Measurements from ENCODE around the gene ZFYVE28.

The ZFYVE28 gene

DNA sequence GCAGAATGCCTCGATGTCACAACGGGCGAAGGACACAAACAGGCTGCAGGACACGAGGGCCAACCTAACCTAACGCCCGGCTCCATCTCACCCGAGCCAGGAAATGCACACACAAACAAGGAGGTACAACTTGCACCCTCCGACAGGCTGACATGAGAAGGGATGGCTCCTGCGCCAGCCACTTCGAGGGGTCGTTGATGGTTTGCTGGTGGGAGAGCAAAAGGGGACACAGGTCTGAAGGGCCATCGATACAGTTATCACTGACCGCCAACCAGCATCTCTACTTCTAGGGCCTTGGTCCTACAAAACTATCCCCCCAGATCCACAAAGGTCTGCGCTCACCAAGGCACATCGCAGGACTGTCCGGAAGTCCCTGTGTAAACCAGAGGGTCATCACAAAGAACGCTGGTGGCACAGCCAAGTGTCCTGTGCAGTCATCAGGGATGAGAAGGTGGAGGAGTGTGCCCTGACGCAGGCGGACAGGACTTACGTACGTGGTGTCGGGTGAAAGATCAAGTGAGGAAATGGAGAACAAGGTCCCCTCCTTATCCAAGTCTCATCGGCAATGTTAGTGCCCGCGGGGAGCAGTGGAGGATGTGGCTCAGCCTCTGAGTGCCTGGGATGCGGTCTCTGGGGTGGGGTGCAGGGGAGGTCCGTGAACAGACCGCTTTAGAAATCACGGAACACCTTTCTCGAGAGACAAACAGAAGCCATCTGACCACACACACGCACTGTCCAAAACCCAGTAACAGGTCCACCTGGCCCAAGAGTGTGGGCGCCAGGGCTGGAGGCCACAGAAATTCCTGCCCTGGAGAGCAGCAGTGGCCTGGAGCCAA is 163.6 kb downstream of the ZFYVE28 start:
- DNase-seq, result no peak

DNA sequence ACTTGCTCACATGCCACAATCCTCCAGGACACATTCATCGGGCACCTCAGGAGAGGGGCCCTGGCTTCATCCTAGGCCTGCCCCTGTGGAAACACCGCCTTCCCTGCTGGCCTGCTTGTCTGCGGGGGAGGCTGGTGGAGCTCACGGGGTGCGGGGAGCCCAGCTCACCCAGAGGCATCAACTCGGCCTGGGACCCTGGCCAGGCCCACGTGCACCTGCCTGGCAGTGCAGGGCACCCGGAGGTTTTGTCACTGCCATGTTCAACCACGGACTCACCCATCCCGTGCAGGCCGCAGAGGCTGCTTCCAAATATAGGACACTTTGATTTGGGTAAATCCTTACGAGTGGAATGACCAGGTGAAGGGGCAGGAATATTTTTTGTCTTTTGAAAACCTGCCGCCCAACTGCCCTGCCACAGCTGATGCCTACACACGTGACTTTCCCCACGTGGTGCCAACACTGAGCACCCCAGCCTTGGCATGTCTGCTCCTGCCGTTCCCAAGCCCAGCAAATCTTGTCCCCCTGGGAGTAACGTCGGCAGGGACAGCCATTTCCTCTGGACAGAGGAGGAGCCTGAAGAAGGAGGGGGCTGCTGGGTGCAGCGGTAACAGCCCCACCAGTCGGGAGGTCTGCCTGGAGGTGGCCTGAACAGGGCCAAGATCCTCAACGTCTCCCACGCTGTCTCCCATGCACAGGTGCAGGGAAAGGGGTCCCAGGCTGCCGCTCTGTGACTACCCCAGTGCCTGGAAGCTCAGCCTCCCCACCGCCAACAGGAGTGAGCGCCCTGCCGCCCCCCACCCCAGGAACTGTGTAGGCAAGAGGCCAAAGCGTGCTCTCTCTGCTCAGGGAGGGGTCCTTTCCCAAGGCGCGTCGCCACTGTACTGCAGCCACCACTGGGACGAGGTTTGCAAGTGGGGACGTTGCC is 165.0 kb downstream of the ZFYVE28 start:
- DNase-seq, result no peak

DNA sequence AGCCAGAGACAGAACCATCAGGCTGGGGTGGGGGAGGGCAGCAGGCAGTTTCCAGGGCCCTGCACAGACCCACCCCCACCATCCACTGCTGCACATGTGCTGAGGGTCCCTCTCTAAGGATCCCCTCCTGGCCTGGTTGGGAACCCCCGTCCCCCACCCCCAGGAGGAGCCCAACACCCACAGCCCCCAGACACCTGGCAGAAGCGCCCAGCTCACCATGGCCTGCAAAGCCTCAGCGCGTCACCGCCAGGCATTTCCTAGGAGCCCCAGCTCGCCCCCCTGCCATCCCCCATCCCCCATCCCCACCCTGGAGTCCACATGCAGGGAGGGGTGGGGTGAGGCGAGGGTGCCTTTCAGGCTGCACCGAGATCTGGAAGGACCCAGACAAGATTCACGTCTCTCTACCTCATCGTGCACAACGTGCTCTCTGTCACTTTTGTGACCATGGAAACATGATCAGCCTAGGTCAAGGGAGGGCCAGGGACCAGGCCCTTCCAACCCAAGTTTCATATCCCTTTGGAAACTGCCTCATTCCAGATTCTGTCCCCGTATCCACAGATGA is 165.8 kb downstream of the ZFYVE28 start:
- no peak for DNase-seq

DNA sequence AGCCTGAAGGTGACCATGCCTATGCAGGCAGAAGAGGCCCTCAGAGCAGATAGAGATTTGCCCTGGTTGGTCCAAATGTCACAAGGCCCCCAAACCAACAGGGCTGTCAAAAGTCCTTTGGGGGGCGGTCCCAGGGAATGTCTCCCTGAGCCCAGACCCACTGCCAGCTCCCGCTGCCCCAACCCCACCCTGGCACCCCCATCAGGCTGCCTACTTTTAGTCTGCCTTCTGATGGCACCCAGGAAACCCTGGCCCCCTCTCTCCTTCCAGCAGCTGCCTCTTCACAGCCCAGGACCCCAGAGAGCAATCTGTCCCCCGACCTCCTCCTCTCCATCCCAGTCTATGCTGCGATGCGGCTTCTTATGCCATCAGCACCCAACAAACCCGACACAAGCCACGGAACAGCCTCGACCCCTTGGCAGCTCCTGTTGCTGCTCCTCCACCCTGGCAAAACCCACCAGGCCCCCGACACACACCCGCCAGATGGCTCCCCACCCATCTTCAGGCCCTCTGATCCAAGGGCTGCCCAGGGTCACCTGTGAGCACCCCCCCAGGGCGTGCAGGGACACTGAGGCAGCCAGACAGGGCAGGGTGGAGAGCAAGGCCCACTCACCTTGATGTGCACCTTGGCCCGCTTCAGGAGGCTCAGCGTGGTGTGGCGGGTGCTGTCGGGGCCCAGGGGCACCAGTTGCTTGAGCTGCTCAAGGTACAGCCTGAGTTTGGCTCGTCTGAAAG is 166.5 kb downstream of the ZFYVE28 start:
- DNase-seq, result no peak

DNA sequence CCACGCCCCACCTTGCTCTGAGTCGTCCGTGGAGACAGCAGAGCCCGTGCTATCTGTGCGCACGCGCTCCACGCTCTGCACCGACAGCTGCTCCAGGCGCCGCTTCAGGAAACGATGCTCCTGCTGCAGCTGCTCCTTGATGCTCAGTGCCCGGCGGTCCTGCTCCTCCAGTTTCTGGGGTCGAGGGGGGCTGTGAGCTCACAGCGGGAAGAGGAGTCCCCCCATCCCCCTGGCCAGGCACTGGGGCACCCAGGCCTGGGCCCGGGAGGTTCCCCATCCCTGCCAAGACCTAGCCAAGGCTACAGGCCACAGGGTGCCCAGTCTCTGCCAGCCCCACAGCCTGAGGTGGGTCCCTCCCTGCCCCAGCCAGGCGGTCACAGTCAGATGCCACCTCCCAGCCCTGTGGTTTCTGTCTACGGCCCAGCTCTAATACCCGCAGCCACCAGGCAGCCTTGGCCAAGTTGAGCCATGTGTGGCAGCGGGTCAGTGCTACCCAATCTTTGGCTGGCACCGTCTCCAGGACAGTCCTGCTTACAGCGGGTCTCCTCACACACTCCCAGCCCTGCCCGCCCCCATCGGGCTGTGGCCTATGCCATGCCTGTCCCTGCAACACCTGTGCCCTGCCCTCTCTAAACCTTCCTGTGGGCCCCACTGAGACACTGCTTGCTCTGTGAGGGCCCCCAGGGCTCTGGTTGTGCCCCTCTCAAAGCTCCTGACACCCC is 167.2 kb downstream of the ZFYVE28 start:
- DNase-seq, result no peak

DNA sequence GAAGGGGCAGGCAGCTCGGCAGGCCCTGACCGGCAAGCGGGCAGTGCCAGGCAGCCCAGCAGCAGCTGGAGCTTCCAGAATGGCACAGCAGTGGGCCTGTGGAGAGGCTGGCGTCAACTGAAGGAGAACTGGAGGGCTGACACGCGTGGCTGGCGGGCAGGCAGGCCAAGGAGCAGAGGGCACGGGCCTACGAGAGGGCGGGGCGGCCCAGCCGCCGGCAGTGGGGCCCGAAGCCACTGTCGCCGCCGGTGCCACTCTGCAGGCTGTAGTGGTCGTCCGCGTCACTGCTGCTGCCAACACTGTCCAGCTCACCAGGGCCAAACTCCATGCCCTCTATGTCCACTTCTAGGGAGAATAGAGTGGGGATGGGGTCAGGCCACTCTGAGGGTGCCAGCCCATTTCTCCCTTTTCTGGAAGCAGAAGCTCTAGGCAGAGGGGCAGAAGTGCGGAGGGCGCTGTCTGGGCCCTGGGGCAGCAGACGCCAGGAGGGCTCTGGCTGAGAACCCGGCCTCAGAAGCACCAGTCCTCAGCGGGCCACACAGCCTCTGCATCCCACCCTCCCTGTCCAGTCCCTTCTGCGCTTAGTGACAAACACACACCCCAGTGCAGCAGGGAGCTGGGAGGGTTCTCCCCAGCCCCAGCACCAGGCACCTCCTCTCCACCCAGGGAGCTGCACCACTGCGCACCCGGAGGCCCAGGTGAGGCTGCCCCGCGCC is 167.9 kb downstream of the ZFYVE28 start:
- DNase-seq, result no peak

DNA sequence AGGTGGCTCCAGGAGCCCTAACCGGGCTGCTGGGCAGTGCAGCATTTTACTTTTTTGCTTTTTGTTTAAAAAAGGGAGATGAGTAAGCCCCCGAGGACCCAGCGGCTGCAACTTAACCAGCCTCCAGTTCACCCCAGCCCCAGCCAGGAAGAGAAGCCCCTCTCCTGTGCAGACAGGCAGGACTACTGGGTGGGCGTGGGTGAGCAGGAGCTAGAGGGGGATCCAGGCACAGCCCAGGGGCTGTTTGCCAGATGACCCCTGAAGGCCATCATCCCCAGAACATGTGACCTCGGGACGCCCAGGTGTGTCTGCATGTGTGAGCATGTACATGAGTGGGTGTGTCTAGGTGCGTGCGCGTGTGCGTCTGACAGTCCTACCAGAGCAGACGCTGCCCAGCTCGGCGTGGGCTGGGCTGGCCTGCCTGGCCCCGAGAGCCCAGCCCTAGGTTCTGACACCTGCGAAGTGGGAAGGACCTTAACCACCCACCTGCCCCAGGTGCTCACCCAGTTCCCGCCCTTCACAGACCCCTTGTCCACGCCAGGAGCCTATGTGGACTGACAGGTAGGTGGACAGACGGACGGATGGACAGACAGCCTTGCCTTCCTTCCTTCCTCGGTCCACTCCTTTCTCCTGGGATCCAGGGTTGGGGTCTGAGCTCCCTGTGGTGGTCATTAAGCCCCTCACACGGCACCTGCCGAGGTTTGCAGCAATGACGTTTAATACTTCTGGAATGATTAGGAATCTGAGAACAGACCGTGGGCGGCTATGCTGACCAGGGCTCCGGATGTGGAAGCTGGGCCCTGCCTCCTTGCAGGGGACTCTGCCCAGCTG is 168.7 kb downstream of the ZFYVE28 start:
- DNase-seq, result no peak

DNA sequence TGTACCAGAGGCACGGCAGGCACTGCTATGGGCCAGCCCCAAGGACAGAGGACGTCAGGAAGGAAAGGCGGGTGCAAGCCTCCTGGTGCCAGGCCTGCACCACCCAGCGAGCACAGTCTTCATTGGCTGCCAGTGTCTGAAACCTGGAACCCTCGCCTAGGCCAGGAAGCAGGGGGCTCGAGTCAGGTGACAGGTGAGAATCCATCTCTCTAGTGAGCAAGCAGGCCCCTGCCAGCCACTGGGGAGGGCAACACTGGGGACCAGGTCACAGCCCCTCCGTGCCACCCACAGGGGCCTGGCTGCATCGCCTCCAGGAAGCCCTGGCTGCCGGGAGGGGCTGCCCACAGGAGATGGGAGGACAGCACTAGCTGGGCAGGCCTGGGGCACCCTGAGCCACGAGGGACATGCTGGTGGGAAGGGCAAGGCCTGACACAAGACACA is 169.6 kb downstream of the ZFYVE28 start:
- DNase-seq, result no peak

DNA sequence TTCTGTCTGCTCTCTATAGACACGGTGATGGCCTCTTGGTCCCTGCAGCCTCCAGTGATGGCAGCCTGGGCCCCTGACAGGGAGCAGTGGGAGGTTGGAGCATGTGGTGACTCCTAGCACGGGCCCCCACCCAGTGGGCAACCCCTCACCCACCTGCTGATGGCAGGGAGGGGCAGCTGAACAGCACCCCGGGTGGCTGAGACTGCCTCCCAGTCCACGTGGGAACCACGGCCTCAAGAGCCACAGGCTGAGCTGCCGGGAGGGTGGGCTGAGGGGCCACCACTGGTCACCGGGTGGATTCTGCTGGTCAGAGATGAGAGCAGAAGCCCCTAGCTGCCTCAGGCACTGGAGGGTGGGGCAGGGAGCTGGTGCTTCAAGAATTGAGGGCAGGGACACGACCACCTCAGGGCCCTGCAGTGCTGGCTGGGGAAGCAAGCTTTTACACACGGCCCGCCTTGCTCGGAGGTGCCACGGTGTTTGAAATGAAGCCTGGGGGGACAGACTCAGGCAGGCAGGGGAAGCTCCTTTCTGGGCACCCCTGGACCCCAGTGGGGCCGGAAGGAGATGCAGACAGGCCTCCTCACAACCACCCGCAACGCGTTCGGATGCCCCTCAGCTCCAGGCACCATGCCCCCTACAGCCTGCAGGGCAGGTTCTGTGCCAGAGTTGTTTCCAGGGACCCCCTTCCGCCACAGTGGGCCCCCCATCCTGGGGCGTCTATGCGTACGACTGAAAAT is 170.2 kb downstream of the ZFYVE28 start:
- no peak for DNase-seq

DNA sequence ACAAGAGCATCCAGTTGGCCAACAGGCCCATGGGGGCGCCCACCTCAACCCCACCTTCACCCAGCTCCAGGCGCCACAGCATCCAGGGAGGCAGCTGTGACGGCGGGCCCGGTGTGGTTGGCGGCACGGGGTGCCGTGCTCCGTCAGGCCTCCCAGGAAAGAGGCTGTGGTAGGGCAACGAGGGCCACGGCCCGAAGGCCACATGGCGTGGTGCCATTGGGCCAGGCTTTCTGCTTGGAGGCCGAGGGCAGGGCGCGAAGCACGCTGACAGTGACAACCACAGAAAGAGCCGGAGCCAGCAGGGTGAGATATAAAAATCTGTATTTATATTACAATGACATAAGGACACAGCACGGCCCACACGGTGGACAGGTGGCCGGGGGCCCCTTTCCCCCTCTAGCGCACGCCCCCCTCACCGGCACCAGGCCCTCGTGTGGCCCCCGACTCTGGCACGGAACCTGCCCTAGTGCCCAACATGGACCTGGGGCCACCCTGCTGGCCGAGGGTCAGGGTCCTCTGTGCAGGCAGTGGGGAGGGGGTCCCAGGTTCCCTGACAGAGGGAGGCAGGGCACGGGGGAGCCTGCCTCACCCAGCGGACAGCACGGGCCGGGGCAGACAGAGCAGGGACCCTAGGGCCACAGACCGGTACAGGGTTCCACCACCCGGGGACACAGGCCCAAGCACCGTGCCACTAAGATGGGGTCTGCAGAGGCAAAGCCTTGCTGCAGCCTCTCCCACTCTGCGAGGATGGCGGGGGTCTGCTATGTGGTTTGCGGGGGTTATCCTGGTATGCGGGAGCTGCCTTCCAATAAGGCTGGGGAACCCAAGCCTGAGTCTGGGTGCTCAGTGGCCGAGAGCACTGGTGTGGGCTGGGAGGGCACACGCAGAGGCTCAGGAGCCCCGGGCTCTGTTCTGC is 171.1 kb downstream of the ZFYVE28 start:
- DNase-seq, result no peak

DNA sequence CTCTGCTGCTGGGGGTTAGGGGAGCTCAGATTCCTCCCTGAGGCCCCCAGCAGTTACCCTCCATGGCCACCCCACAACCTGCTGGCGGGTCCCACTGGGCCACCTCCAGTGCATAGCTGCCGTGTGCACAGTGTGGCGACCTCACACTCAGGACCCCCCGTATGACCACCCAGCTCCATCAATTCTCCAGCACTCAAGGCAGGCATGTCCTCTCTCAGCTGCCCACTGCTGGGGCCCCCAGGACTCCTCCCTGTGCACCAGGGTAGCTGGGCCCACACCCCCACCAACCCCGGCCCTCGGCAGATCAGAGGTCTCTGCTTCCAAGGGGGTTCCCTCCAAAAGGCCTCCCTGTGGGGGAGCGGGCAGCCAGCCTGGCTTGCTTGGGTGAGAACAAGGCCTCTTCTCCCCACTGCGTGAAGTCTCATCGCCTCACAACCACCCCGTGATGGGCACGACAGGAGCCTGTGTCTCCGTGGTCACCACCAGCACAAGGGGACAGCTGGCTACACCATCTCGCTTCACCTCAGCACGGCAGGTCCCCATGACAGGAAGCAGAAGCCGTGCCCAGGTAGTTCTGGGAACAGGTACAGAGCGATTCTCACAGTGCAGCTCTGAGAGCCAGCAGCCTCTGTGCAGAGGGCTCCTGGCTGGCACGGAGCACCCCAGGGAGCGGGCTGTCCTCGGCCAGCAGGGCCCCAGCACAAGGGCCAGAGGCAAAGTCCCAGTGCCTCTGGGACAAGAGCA is 171.9 kb downstream of the ZFYVE28 start:
- DNase-seq, result no peak

DNA sequence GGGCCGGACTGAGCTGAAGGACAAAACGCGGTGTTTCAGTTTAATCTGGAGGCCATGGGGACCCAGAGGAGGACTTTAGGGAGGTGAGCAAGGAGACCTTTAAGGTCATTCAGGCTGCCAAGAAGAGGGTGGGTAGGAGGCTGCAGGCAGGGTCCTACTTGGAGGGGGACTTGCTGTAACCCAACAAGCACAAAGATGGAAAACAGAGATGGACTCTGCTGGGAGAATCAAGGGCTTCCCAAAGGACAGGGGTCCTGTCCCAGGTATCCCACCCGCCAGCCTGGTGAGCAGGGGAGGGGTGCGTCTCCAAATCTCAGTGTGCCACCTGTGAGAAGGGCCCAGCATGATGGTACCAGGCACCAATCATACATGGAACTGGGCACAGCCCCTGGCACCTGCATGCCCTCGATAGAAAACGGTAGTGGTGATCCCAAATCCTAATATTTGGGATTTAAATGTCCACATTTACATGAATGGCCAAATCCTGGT is 172.6 kb downstream of the ZFYVE28 start:
- no peak for DNase-seq

DNA sequence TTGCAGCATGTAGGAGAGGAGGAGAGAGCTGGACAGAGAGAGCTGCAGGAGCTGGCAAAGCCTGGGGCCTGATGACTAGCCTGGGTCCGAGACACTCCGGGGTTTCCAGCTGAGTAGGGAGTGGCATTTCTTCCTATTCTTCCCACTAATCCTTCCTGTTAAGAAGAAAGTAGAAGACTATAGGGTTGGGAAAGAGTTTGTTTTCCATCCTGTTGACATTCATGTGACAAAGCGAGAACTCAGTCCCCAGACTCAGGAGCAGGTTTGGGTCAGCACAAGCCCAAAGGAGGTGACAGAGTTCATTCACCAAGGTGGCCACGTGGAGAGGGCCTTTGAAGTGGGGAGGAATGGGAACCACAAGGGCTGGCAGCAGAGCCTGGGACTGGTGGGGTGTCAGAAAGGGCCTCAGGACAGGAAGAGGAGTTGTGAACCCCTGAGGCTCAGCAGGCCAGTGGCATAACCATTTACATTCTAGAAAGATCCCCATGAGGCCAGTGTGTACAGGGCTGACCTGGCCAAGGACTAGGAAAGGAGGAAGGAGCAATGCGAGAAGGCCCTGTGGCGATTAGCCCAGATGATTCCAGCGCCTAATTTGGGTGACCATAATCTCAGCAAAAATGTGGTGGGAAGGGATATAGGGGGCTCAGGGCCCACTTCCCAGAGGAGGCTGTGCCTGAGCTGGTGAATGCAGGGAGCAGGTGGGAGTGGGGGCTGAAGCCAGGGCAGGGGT is 173.2 kb downstream of the ZFYVE28 start:
- no peak for DNase-seq

DNA sequence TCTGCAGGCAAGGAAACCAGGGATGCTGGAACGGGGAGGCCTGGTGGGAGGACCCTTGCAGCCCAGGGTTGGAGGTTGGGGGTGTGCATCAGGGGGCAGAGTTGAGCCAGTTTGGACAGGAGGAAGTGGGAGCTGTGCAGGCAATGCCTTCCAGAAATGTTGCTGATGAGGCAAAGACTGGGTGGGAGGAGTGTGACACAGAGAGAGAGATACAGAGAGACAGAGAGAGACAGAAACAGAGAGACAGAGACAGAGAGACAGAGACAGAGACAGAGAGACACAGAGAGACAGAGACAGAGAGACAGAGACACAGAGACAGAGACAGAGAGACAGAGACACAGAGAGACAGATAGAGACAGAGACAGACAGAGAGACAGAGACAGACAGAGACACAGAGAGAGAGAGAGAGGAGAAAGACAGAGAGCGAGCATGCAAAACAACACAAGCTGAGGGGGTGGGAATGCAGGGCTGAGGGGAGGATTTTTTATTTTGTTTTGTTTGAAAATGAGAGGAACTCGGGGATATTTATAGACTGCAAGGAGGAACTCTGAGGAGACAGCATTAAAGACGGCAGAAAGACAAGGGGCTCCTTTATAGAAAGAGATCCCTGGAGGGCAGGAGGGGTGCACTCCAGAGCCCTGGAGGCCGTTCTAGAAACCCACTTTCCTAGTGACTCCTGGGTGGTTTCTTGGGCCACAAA is 174.6 kb downstream of the ZFYVE28 start:
- DNase-seq, result peak in 1 of 2 experiments; percentile 16

DNA sequence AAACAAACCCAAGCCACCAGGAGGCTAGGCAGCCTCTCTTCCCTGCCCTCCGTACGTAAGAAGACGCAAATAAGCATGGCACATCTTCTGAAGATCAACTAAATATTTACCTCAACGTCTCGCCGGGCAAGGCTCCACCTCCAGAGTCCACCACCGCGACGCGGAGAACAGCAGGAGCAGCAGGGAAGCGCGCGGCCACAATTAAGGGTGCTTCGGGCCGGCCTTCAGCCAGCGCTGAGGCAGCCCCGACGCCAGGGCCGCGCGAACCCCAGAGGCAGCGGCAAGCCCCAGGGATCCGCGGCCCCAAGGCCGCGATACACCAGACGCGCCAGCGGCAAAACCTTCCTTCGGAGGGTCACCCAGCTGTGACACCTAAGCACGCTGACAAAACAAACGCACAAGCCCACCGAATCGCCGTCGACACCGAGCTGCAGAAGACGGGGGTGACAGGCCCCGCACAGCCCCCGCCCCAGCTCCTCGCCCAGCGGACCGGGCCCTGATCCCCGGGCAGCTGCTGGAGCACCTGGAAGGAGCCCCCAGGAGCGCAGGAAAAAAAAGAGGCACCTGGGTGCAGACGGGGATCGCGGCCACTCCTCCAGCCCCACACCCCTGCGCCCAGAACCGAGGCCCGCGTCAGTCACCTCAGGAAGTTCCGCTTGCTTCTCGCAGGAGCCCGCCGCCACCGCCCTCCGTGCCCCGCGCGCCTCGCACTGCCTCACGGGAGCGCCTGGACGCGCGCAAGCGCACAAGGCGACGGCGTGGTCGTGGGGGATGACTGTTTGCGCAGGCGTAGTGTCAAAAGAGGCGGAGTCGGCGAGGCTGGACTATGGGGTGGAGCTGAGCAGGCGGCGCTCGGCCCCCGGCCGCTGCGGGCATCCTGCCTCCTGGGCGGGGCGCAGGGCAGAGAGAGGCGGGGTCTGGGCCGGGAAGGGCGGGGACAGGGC is 176.8 kb downstream of the ZFYVE28 start, which contains the start of the genes HAUS3 and POLN:
Gene HAUS3 (minus strand): TSS at position 712 of the 944 bp plus-strand sequence. CDS start 1,175 bp downstream, outside the sequence.
Gene POLN (minus strand): TSS at position 712 of the 944 bp plus-strand sequence. CDS start 12,890 bp downstream, outside the sequence.
- peak; percentile 84 to 92 for DNase-seq
